GM19035 (cell line): ENCODE results near the gene HSPBP1.
"Not testable (repeated sequence)": the region's sequence is repeated elsewhere in the genome, so short reads cannot be mapped to it uniquely, and the experiment has no call there.

ENCODE experiments used
- ATAC-seq: cut with Tn5 transposase; IDR thresholded peaks from one replicate; pipeline ENCODE4 v1.9.1; 2021; ENCODE audit not compliant: unreplicated experiment

Gene HSPBP1

GRCh38 chr19:55279770-55280643 is at the start of gene HSPBP1:
Gene HSPBP1 (minus strand): TSS chr19:55280110. CDS start chr19:55279608, 502 bp downstream.
- peak; percentile 72 for ATAC-seq

GRCh38 chr19:55328774-55329318 is 48.9 kb upstream of the HSPBP1 start:
- not testable (repeated sequence) for ATAC-seq

- ATAC-seq, result no peak
These were observed 45.3 kb upstream of the HSPBP1 start, which contains the start of gene TMEM150B for GRCh38 chr19:55325172-55325571. Gene TMEM150B (minus strand): TSS chr19:55325341. CDS start chr19:55321036, 4,305 bp downstream.

GRCh38 chr19:55324662-55325061 is 44.8 kb upstream of the HSPBP1 start:
- ATAC-seq, result no peak

GRCh38 chr19:55322204-55322885 is 42.4 kb upstream of the HSPBP1 start:
- ATAC-seq, result no peak

- no peak for ATAC-seq
These were observed 41.7 kb upstream of the HSPBP1 start for GRCh38 chr19:55321466-55322137.

- ATAC-seq, result no peak
These were observed 41.0 kb upstream of the HSPBP1 start for GRCh38 chr19:55320844-55321419.

- no peak for ATAC-seq
These were observed 39.9 kb upstream of the HSPBP1 start for GRCh38 chr19:55319785-55320184.

- ATAC-seq, result no peak
These were observed 36.7 kb upstream of the HSPBP1 start for GRCh38 chr19:55316646-55317045.

- ATAC-seq, result no peak
These were observed 36.1 kb upstream of the HSPBP1 start for GRCh38 chr19:55315956-55316525.

- ATAC-seq, result no peak
These were observed 34.5 kb upstream of the HSPBP1 start for GRCh38 chr19:55314396-55314795.

- no peak for ATAC-seq
These were observed 33.0 kb upstream of the HSPBP1 start for GRCh38 chr19:55312621-55313512.

GRCh38 chr19:55311797-55312196 is 31.9 kb upstream of the HSPBP1 start:
- no peak for ATAC-seq

- ATAC-seq, result no peak
These were observed 31.5 kb upstream of the HSPBP1 start for GRCh38 chr19:55311397-55311796.

GRCh38 chr19:55310498-55310897 is 30.6 kb upstream of the HSPBP1 start:
- no peak for ATAC-seq

- ATAC-seq, result no peak
These were observed 29.5 kb upstream of the HSPBP1 start for GRCh38 chr19:55309448-55309847.

- no peak for ATAC-seq
These were observed 28.4 kb upstream of the HSPBP1 start for GRCh38 chr19:55308281-55308680.

- no peak for ATAC-seq
These were observed 26.8 kb upstream of the HSPBP1 start for GRCh38 chr19:55306712-55307111.

- no peak for ATAC-seq
These were observed 26.2 kb upstream of the HSPBP1 start for GRCh38 chr19:55305983-55306562.
